Neutrophil (primary cell): ENCODE results near the gene CDC42EP1.

Experiments used
- H3K27ac ChIP-seq: fragments of 200-600 bp; sonication (generic); 2 replicates; pipeline ENCODE4 v1.5.1; 2016; ENCODE audit warnings: mild to moderate bottlenecking, moderate library complexity
- H3K27me3 ChIP-seq: fragments of 200-600 bp; sonication (generic); 2 replicates; pipeline ENCODE4 v1.6.0; 2016; ENCODE audit warnings: mild to moderate bottlenecking
- H3K36me3 ChIP-seq: fragments of 200-600 bp; sonication (generic); 2 replicates; pipeline ENCODE4 v1.5.1; 2017
- H3K4me1 ChIP-seq, 2 experiments: fragments of 200-600 bp in 1 of 2; sonication (generic) in 1 of 2; 1 replicate in 1 of 2; 2 replicates in 1 of 2; pipeline versions ENCODE4 v1.5.1 to v1.6.1; 2013 to 2016; ENCODE audit warnings: low read depth in 1 of 2, low read length in 1 of 2, mild to moderate bottlenecking in 1 of 2, moderate library complexity in 1 of 2; ENCODE audit not compliant: control insufficient read depth in 1 of 2, insufficient read depth in 1 of 2
- H3K4me3 ChIP-seq, 2 experiments: fragments of 200-600 bp in 1 of 2; sonication (generic) in 1 of 2; 1 replicate in 1 of 2; 2 replicates in 1 of 2; pipeline ENCODE4 v1.5.1; 2013 to 2016; ENCODE audit warnings: low read depth in 1 of 2, low read length in 1 of 2, mild to moderate bottlenecking in 1 of 2, moderate library complexity in 1 of 2
- H3K9me3 ChIP-seq: fragments of 200-600 bp; sonication (generic); 2 replicates; pipeline ENCODE4 v1.5.1; 2016
- CTCF ChIP-seq: fragments of 200-600 bp; sonication (generic); IDR thresholded peaks from 2 replicates; pipeline ENCODE4 v1.5.1; 2016; ENCODE audit warnings: antibody characterized with exemption

CDC42EP1 gene

GRCh38 chr22:37517826-37518450, 42.3 kb upstream of the CDC42EP1 start:
- H3K9me3 ChIP-seq: no peaks in the 10 kb centered on the region
- peaks cover 93% of the 10 kb centered on the region for H3K27me3 ChIP-seq
- H3K4me3 ChIP-seq: no peak overlapping the region
- peaks cover 0 to 5% of the 10 kb centered on the region in 2 experiments for H3K4me1 ChIP-seq
- no peaks in the 10 kb centered on the region for H3K36me3 ChIP-seq
- no peak for TF ChIP-seq CTCF
- H3K27ac ChIP-seq: no peak overlapping the region

GRCh38 chr22:37518509-37519267, 41.6 kb upstream of the CDC42EP1 start:
- no peaks in the 10 kb centered on the region for H3K9me3 ChIP-seq
- peaks cover 93% of the 10 kb centered on the region for H3K27me3 ChIP-seq
- TF ChIP-seq CTCF: no peak
- no peaks in the 10 kb centered on the region for H3K36me3 ChIP-seq
- no peak overlapping the region for H3K4me3 ChIP-seq
- no peak overlapping the region for H3K27ac ChIP-seq
- H3K4me1 ChIP-seq: peaks cover 0 to 5% of the 10 kb centered on the region in 2 experiments

- Histone ChIP-seq H3K9me3 (no peaks in the 10 kb centered on the region), H3K27ac (no peak within 1 kb of the TSS), H3K27me3 (peaks cover 89% of the 10 kb centered on the region), H3K4me1 (peaks cover 0 to 5% of the 10 kb centered on the region in 2 experiments), H3K4me3 (no peak within 1 kb of the TSS), H3K36me3 (no peaks in the 10 kb centered on the region)
- TF ChIP-seq CTCF: no peak
Measured at GRCh38 chr22:37519268-37520195, 40.7 kb upstream of the CDC42EP1 start, which contains the start of gene CARD10. Gene CARD10, minus strand, starts transcription at chr22:37519415. Its CDS starts 215 bp downstream, at chr22:37519200.

- no peaks in the 10 kb centered on the region for H3K36me3 ChIP-seq
- peaks cover 0 to 5% of the 10 kb centered on the region in 2 experiments for H3K4me1 ChIP-seq
- H3K9me3 ChIP-seq: no peaks in the 10 kb centered on the region
- no peak overlapping the region for H3K4me3 ChIP-seq
- H3K27ac ChIP-seq: no peak overlapping the region
- H3K27me3 ChIP-seq: peaks cover 89% of the 10 kb centered on the region
- TF ChIP-seq CTCF: no peak
Measured at GRCh38 chr22:37520776-37521191, 39.5 kb upstream of the CDC42EP1 start.

GRCh38 chr22:37521236-37521739, 39.0 kb upstream of the CDC42EP1 start:
- peaks cover 89% of the 10 kb centered on the region for H3K27me3 ChIP-seq
- no peak overlapping the region for H3K4me3 ChIP-seq
- H3K27ac ChIP-seq: no peak overlapping the region
- no peaks in the 10 kb centered on the region for H3K36me3 ChIP-seq
- peaks cover 0 to 5% of the 10 kb centered on the region in 2 experiments for H3K4me1 ChIP-seq
- TF ChIP-seq CTCF: no peak
- H3K9me3 ChIP-seq: no peaks in the 10 kb centered on the region
